Stimulated activated CD4-positive, alpha-beta T cell treated with anti-CD3 and anti-CD28 coated beads, Interleukin-4, amount 100 ng/mL, for 1 hour (primary cell): Measurements from ENCODE around the gene GFPT2.
A peak's percentile ranks its signal among the peaks of the same experiment; 100 is the strongest.

Experiments
- DNase-seq: peaks from one replicate; pipeline ENCODE4 v3.0.0-alpha.2; 2020

Gene GFPT2

GRCh38 chr5:180332861-180333260 lies 20.3 kb downstream of the GFPT2 start:
- no peak for DNase-seq

- no peak for DNase-seq
These were observed 21.1 kb downstream of the GFPT2 start for GRCh38 chr5:180332051-180332517.

- DNase-seq = no peak
These were observed 21.5 kb downstream of the GFPT2 start for GRCh38 chr5:180331647-180331950.

GRCh38 chr5:180330810-180331646 lies 22.1 kb downstream of the GFPT2 start:
- DNase-seq = no peak

- DNase-seq = no peak
These were observed 22.9 kb downstream of the GFPT2 start for GRCh38 chr5:180330270-180330648.

GRCh38 chr5:180329606-180330269 lies 23.4 kb downstream of the GFPT2 start:
- DNase-seq = no peak

- DNase-seq = no peak
These were observed 24.0 kb downstream of the GFPT2 start for GRCh38 chr5:180329138-180329435.

- peak; percentile 88 for DNase-seq
These were observed 24.6 kb downstream of the GFPT2 start for GRCh38 chr5:180328296-180329137.

GRCh38 chr5:180326989-180327565 lies 26.1 kb downstream of the GFPT2 start:
- DNase-seq = no peak

- no peak for DNase-seq
These were observed 28.6 kb downstream of the GFPT2 start for GRCh38 chr5:180324601-180324950.

GRCh38 chr5:180323941-180324600 lies 29.1 kb downstream of the GFPT2 start:
- no peak for DNase-seq

GRCh38 chr5:180323160-180323559 lies 30.0 kb downstream of the GFPT2 start:
- no peak for DNase-seq

GRCh38 chr5:180318456-180319089 lies 34.6 kb downstream of the GFPT2 start:
- no peak for DNase-seq

- DNase-seq = no peak
These were observed 36.5 kb downstream of the GFPT2 start for GRCh38 chr5:180316586-180316985.

GRCh38 chr5:180315762-180316212 lies 37.3 kb downstream of the GFPT2 start:
- peak; percentile 76 for DNase-seq

GRCh38 chr5:180313677-180314505 lies 39.2 kb downstream of the GFPT2 start:
- peak; percentile 73 for DNase-seq

- DNase-seq = no peak
These were observed 41.9 kb downstream of the GFPT2 start for GRCh38 chr5:180311216-180311615.

- DNase-seq = no peak
These were observed 46.3 kb downstream of the GFPT2 start for GRCh38 chr5:180306796-180307195.

GRCh38 chr5:180305481-180305880 lies 47.7 kb downstream of the GFPT2 start:
- DNase-seq = no peak

- no peak for DNase-seq
These were observed 48.4 kb downstream of the GFPT2 start for GRCh38 chr5:180304431-180305375.
